ENCODE data around the gene KAT2A. TPM values are rescaled to one million over a fixed set of nuclear protein-coding genes. Genes with fewer than 3 reads are reported as not detected.

KAT2A gene
- total RNA-seq, 1 donor from 2014 or later: 18.4 TPM

- Mint-ChIP-seq H3K36me3 (no peaks in the 10 kb centered on the region), H3K4me1 (peaks cover 19% of the 10 kb centered on the region), H3K9me3 (no peaks in the 10 kb centered on the region), H3K4me3 (peak overlapping the region; percentile 50), H3K27ac (peak overlapping the region; percentile 85), H3K27me3 (ENCODE audit: insufficient read depth, low read depth) (peaks cover 17% of the 10 kb centered on the region)
- Histone ChIP-seq H3F3A (ENCODE audit: low read depth) (no peaks in the 10 kb centered on the region), H3K27me3 (no peaks in the 10 kb centered on the region), H3K4me2 (no peak overlapping the region), H3K79me2 (ENCODE audit: low read depth) (no peaks in the 10 kb centered on the region), H3K4me3 (no peak overlapping the region), H2AFZ (replicated peaks) (no peak overlapping the region), H3K27ac (no peak overlapping the region), H3K9ac (no peak overlapping the region), H3K4me1 (no peaks in the 10 kb centered on the region), H4K20me1 (ENCODE audit: low read depth) (no peaks in the 10 kb centered on the region), H3K36me3 (no peaks in the 10 kb centered on the region), H3K9me3 (ENCODE audit: low read depth) (no peaks in the 10 kb centered on the region)
- TF ChIP-seq EZH2phosphoT487 (IDR thresholded peaks at IDR 0.05): no peak
- no peak for TF ChIP-seq EZH2 (IDR thresholded peaks at IDR 0.05)
- TF ChIP-seq, protein P1, sequence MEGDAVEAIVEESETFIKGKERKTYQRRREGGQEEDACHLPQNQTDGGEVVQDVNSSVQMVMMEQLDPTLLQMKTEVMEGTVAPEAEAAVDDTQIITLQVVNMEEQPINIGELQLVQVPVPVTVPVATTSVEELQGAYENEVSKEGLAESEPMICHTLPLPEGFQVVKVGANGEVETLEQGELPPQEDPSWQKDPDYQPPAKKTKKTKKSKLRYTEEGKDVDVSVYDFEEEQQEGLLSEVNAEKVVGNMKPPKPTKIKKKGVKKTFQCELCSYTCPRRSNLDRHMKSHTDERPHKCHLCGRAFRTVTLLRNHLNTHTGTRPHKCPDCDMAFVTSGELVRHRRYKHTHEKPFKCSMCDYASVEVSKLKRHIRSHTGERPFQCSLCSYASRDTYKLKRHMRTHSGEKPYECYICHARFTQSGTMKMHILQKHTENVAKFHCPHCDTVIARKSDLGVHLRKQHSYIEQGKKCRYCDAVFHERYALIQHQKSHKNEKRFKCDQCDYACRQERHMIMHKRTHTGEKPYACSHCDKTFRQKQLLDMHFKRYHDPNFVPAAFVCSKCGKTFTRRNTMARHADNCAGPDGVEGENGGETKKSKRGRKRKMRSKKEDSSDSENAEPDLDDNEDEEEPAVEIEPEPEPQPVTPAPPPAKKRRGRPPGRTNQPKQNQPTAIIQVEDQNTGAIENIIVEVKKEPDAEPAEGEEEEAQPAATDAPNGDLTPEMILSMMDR (IDR thresholded peaks at IDR 0.05): peak; percentile 63
- peak; percentile 60 for DNase-seq (ENCODE audit: low spot score)
Observed at GRCh38 chr17:42163113-42163512, 41.9 kb upstream of the KAT2A start.

GRCh38 chr17:42160531-42160910 is 39.4 kb upstream of the KAT2A start:
- H3K4me2 ChIP-seq: no peak overlapping the region
- no peaks in the 10 kb centered on the region for H4K20me1 ChIP-seq (ENCODE audit: low read depth)
- H3K27me3 Mint-ChIP-seq (ENCODE audit: insufficient read depth, low read depth): peaks cover 11% of the 10 kb centered on the region
- no peak overlapping the region for H3K9ac ChIP-seq
- H3F3A ChIP-seq (ENCODE audit: low read depth): peaks cover 9% of the 10 kb centered on the region
- H3K36me3 ChIP-seq: no peaks in the 10 kb centered on the region
- H3K4me3 Mint-ChIP-seq: peak overlapping the region; percentile 31
- H3K36me3 Mint-ChIP-seq: no peaks in the 10 kb centered on the region
- H3K27me3 ChIP-seq: no peaks in the 10 kb centered on the region
- no peak for TF ChIP-seq EZH2phosphoT487 (IDR thresholded peaks at IDR 0.05)
- TF ChIP-seq, protein P1 (IDR thresholded peaks at IDR 0.05): no peak
- TF ChIP-seq EZH2 (IDR thresholded peaks at IDR 0.05): no peak
- H3K27ac ChIP-seq: no peak overlapping the region
- no peaks in the 10 kb centered on the region for H3K79me2 ChIP-seq (ENCODE audit: low read depth)
- no peak overlapping the region for H2AFZ ChIP-seq (replicated peaks)
- no peaks in the 10 kb centered on the region for H3K9me3 ChIP-seq (ENCODE audit: low read depth)
- H3K9me3 Mint-ChIP-seq: no peaks in the 10 kb centered on the region
- no peak overlapping the region for H3K4me3 ChIP-seq
- peaks cover 26% of the 10 kb centered on the region for H3K4me1 Mint-ChIP-seq
- no peak for DNase-seq (ENCODE audit: low spot score)
- H3K4me1 ChIP-seq: no peaks in the 10 kb centered on the region
- H3K27ac Mint-ChIP-seq: peak overlapping the region; percentile 42

DNA sequence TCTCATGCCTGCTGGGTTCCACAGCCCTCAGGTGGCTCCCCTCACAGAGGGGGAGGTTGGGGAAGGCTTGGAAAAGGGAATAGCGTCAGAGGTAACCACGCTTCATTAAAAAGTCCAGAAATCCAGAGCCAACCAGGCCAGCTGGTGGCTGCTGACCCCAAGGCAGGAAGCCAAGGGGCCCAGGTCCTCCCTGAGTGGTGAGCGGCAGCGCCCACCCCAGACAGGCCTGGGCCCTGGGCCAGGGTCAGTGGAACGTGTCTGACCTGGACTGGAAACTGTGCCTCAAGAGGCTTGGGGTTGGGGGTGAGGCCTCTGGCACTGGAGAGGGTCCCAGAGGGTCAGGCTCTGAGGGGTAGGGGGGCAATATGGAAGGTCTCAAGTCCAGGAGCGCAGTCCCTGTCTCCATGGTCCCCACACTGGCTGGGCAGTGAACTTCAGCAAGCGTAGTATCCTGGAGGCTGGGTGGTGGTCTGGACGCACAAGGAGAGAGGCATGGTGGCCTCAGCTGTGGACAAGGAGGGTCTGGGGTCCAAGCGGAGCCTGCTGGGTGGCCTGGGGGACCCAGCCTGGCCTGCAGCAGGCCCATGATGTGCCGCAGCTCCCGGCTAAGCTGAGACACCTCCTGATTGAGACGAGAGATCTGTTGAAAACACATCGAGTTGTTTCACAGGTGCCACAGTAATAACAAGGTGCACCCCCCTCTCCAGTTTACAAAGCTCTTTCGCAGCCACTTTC is 38.8 kb upstream of the KAT2A start:
- Histone ChIP-seq H3K4me2 (no peak overlapping the region), H3F3A (ENCODE audit: low read depth) (peaks cover 12% of the 10 kb centered on the region), H3K79me2 (ENCODE audit: low read depth) (no peaks in the 10 kb centered on the region), H3K36me3 (no peaks in the 10 kb centered on the region), H3K4me1 (no peaks in the 10 kb centered on the region), H3K27me3 (no peaks in the 10 kb centered on the region), H2AFZ (replicated peaks) (no peak overlapping the region), H3K27ac (no peak overlapping the region), H3K9me3 (ENCODE audit: low read depth) (no peaks in the 10 kb centered on the region), H3K4me3 (no peak overlapping the region), H3K9ac (no peak overlapping the region), H4K20me1 (ENCODE audit: low read depth) (no peaks in the 10 kb centered on the region)
- H3K27ac Mint-ChIP-seq: peak overlapping the region; percentile 42
- no peak for DNase-seq (ENCODE audit: low spot score)
- peaks cover 10% of the 10 kb centered on the region for H3K27me3 Mint-ChIP-seq (ENCODE audit: insufficient read depth, low read depth)
- no peaks in the 10 kb centered on the region for H3K9me3 Mint-ChIP-seq
- peaks cover 27% of the 10 kb centered on the region for H3K4me1 Mint-ChIP-seq
- H3K36me3 Mint-ChIP-seq: no peaks in the 10 kb centered on the region
- TF ChIP-seq EZH2phosphoT487 (IDR thresholded peaks at IDR 0.05): no peak
- no peak for TF ChIP-seq EZH2 (IDR thresholded peaks at IDR 0.05)
- TF ChIP-seq, protein P1 (IDR thresholded peaks at IDR 0.05): no peak
- H3K4me3 Mint-ChIP-seq: no peak overlapping the region

All from neural progenitor cell (in vitro differentiated cells).